GM12878 (cell line): Measurements from ENCODE around the gene ABHD11. TPM values are rescaled to one million over a fixed set of nuclear protein-coding genes. Genes with fewer than 3 reads are reported as not detected.

Experiments
- ATAC-seq: fragments of 200-7000 bp; cut with Tn5 transposase; 3 replicates; pipeline ENCODE4 v1.9.1; 2020; ENCODE audit warnings: mild to moderate bottlenecking, moderate library complexity
- BruUV-seq: library from RNA; stranded (reverse); fragments of 400-500 nt; replicated peaks from 2 replicates; lab custom pipeline; 2021; lab: Mats Ljungman, UMichigan
- CTCF ChIA-PET: fragments of 300-600 bp; sonication (Branson Sonifier 250); formaldehyde crosslinking; extraction: SDS; loops from one replicate; lab custom pipeline; 2021; ENCODE audit warnings: inconsistent platforms; lab: Yijun Ruan, JAX
- POLR2A ChIA-PET: fragments of 350-600 bp; formaldehyde crosslinking; extraction: SDS; loops from one replicate; lab custom pipeline; 2021; ENCODE audit warnings: inconsistent platforms; lab: Charles Lee
- RAD21 ChIA-PET: fragments of 300-600 bp; sonication (Branson Sonifier 250); formaldehyde crosslinking; loops from one replicate; lab custom pipeline; 2023; ENCODE audit warnings: antibody characterized with exemption; ENCODE audit not compliant: unreplicated experiment; lab: Charles Lee
- SMC1A ChIA-PET: fragments of 300-600 bp; sonication (Branson Sonifier 250); formaldehyde crosslinking; loops from one replicate; lab custom pipeline; 2023; ENCODE audit not compliant: unreplicated experiment, uncharacterized antibody; lab: Charles Lee
- DNase-seq: peaks from one replicate; pipeline ENCODE4 v3.0.0-alpha.2; 2011; ENCODE audit warnings: low read depth, low spot score
- FAIRE-seq: peaks from 3 replicates; lab custom pipeline; 2011; peaks lifted over from hg19 to GRCh38; lab: Jason Lieb, UNC
- H2AFZ ChIP-seq: 2 replicates; pipeline ENCODE4 v1.6.0; 2011; ENCODE audit warnings: low read depth, low read length, control low read depth; ENCODE audit not compliant: control insufficient read depth
- H3K27ac ChIP-seq: 2 replicates; pipeline ENCODE4 v1.5.1; 2011; ENCODE audit warnings: control low read depth; ENCODE audit not compliant: control insufficient read depth, insufficient read depth
- H3K27me3 ChIP-seq, 2 experiments: replicated peaks in 1 of 2; 2 replicates each; pipeline versions ENCODE4 v1.6.0 to v1.6.1; 2011; ENCODE audit warnings: low read length in 1 of 2; ENCODE audit not compliant: control insufficient read depth in 2 of 2, insufficient read depth in 2 of 2
- H3K36me3 ChIP-seq, 2 experiments: 2 replicates each; pipeline ENCODE4 v1.5.1; 2011; ENCODE audit warnings: low read length in 1 of 2; ENCODE audit not compliant: control insufficient read depth in 2 of 2, insufficient read depth in 2 of 2
- H3K4me1 ChIP-seq: 2 replicates; pipeline ENCODE4 v1.6.1; 2011; ENCODE audit warnings: mild to moderate bottlenecking, low read length, moderate library complexity, mixed read lengths; ENCODE audit not compliant: control insufficient read depth, insufficient read depth
- H3K4me2 ChIP-seq: 2 replicates; pipeline ENCODE4 v1.6.0; 2011; ENCODE audit warnings: control low read depth; ENCODE audit not compliant: control insufficient read depth, insufficient read depth
- H3K4me3 ChIP-seq: fragments of 200-600 bp; sonication (generic); 2 replicates; pipeline ENCODE4 v1.5.1; 2016
- H3K79me2 ChIP-seq: 2 replicates; pipeline ENCODE4 v1.6.0; 2011; ENCODE audit warnings: low read length; ENCODE audit not compliant: control insufficient read depth, insufficient read depth
- H3K9ac ChIP-seq: 2 replicates; pipeline ENCODE4 v1.8.0; 2011; ENCODE audit warnings: low read length, control low read depth, mixed read lengths; ENCODE audit not compliant: control insufficient read depth, insufficient read depth
- H3K9me3 ChIP-seq: replicated peaks from 3 replicates; pipeline ENCODE4 v1.5.1; 2011; ENCODE audit warnings: mild to moderate bottlenecking, low read length; ENCODE audit not compliant: control insufficient read depth, insufficient read depth
- H4K20me1 ChIP-seq: 2 replicates; pipeline ENCODE4 v1.6.0; 2011; ENCODE audit not compliant: control insufficient read depth, insufficient read depth
- BCL11A ChIP-seq: IDR thresholded peaks from 2 replicates; pipeline ENCODE4 v1.6.1; 2011; ENCODE audit warnings: low read depth, low read length
- DPF2 ChIP-seq: fragments of 450-650 bp; IDR thresholded peaks from 2 replicates; pipeline ENCODE4 v1.6.1; 2017; ENCODE audit warnings: mild to moderate bottlenecking
- GABPA ChIP-seq: IDR thresholded peaks from 2 replicates; pipeline ENCODE4 v1.6.1; 2014; ENCODE audit warnings: antibody characterized with exemption, low read depth, mild to moderate bottlenecking, inconsistent platforms
- HCFC1 ChIP-seq: fragments of 150-350 bp; IDR thresholded peaks from 2 replicates; pipeline ENCODE4 v1.6.1; 2014; ENCODE audit warnings: low read length
- JUND ChIP-seq: IDR thresholded peaks from 2 replicates; pipeline ENCODE4 v1.6.1; 2012; ENCODE audit warnings: low read depth, mild to moderate bottlenecking, low read length, improper control_type of control experiment, moderate library complexity
- MTA2 ChIP-seq: fragments of 450-650 bp; IDR thresholded peaks from 2 replicates; pipeline ENCODE4 v1.6.1; 2016; ENCODE audit warnings: low read depth, mild to moderate bottlenecking, moderate library complexity
- NRF1 ChIP-seq: conservative IDR thresholded peaks from 2 replicates; pipeline ENCODE4 v1.6.1; 2011; ENCODE audit warnings: mild to moderate bottlenecking, low read depth, low read length, improper control_type of control experiment
- STAT1 ChIP-seq: fragments of 450-650 bp; conservative IDR thresholded peaks from 2 replicates; pipeline ENCODE4 v1.6.1; 2014; ENCODE audit warnings: antibody characterized with exemption, mild to moderate bottlenecking
- YY1 ChIP-seq: IDR thresholded peaks from 2 replicates; pipeline ENCODE4 v1.6.1; 2011; ENCODE audit warnings: low read depth, mild to moderate bottlenecking, low read length
- WGBS: methylation state at CpG from one replicate; pipeline ENCODE4 v1.1.6; 2016; ENCODE audit warnings: low lambda C conversion rate; ENCODE audit not compliant: insufficient replicate concordance, insufficient coverage; ENCODE audit errors: missing lambda C conversion rate; 5-methylcytosine and 5-hydroxymethylcytosine counted together
- in situ Hi-C: fragments of 300-500 bp; cut with MboI; formaldehyde crosslinking; loops from 9 replicates; pipeline ENCODE4 v1.14.3; 2018; ENCODE audit warnings: mixed read lengths
- intact Hi-C: fragments of 100-400 bp; cut with micrococcal nuclease; formaldehyde crosslinking; loops from one replicate; pipeline ENCODE4 v1.14.2; 2022; ENCODE audit not compliant: unreplicated experiment
- polyA plus RNA-seq, 11 experiments: library from polyadenylated mRNA; depleted of rRNA in 4 of 11; unstranded in 6 of 11; stranded (reverse) in 5 of 11; fragments of >200 nt; fragmentation: Nextera tagmentation in 4 of 11; fragmentation: Illumina TruSeq in 1 of 11; extraction: Ambion mirVana in 4 of 11; extraction: Trizol in 1 of 11; gene quantifications; 1 replicate in 1 of 11; 2 replicates in 10 of 11; pipeline versions ENCODE4 v1.2.1 to v1.2.3, GENCODE V29; 2011 to 2016; ENCODE audit warnings: inconsistent platforms in 2 of 11, missing spikeins in 2 of 11, low read depth in 1 of 11
- total RNA-seq, 4 experiments: library from RNA; depleted of rRNA in 3 of 4; stranded (reverse); fragments of >200 nt in 3 of 4; fragmentation: Illumina TruSeq in 1 of 4; extraction: Trizol in 1 of 4; gene quantifications; 2 replicates each; pipeline versions ENCODE4 v1.2.1 to v1.2.3, GENCODE V29; 2013 to 2021

The ABHD11 gene
- total and polyA plus RNA-seq, 10 of the 15 experiments (the other 5 are each of a cell fraction or from before 2014, with no cell fraction given): 2.8 to 24.8 (median 10.1) TPM

DNA sequence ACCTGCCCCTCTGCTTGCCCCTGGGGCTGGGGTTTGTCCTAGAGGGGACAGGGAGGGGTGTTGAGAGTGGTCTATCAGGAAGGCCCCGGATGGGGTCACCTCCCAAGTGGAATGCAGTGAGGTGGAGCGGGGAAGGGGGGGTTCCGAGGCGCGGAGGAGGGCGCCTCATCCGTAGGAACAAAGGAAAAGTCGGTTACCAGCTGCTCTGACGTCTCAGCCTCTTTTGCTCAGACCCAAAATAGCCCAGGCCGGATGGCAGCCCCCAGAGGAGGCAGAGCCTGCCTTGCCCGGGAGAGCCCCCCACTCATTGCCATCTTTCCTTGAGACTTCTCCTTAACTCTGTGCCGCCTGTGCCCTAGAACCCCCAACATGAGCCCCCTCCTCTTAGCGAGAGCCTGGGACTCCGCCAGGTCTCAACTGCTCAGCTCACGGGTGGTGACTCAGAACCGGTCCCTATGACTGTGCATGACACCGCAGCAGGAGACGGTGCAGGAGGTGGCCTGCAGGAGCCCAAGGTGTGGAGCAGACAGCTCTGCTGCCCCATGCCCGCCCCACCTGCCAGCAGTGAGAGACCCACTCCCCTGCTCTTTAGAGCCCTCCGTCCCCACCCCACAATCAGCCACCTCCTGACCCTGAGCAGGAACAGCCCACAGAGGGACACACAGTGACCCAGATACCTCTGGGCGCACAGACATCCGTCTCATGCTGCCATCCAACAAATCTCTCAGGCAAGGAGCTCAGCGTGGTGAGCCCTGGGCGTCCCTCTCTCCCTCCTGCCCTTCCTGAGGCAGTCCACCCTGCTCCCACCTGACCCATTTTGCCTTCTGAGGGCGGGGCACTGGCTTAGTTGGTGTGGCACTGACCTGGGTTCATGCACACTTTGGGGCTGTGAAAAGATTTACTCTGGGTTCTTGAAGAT is 32.2 kb downstream of the ABHD11 start:
- ChIA-PET CTCF (interaction anchor here (0.6 kb wide), 1 partner anchor 97 kb away, joined by 3 read pairs; no protein-coding TSS in a partner anchor), SMC1A (no interaction called here), RAD21 (no interaction called here), POLR2A (no interaction called here)
- no peaks in the 10 kb centered on the region for H3K27me3 ChIP-seq
- FAIRE-seq (no peak), ATAC-seq (peak; percentile 48), DNase-seq (no peak)
- H3K27ac ChIP-seq: no peak overlapping the region
- no peaks in the 10 kb centered on the region for H3K79me2 ChIP-seq
- no peak overlapping the region for H3K4me3 ChIP-seq
- no peaks in the 10 kb centered on the region for H4K20me1 ChIP-seq
- no peak overlapping the region for H3K9ac ChIP-seq
- H3K4me1 ChIP-seq: no peaks in the 10 kb centered on the region
- H3K36me3 ChIP-seq: no peaks in the 10 kb centered on the region; a peak in 1 of 4 replicates
- H3K4me2 ChIP-seq: no peak overlapping the region
- no peaks in the 10 kb centered on the region for H3K9me3 ChIP-seq
- no TSS peak for BruUV-seq
- intact Hi-C loops: no loop called here
- no peak overlapping the region for H2AFZ ChIP-seq
- in situ Hi-C loops: no loop called here
- TF ChIP-seq DPF2 (no peak), BCL11A (no peak), NRF1 (no peak), JUND (no peak), HCFC1 (no peak), GABPA (no peak), STAT1 (no peak), MTA2 (no peak), YY1 (no peak)
- 46% methylated on average over 25 of the region's 25 CpGs for WGBS
